ENCODE data around the gene TMPRSS13.
"Not testable (repeated sequence)": the region's sequence is repeated elsewhere in the genome, so short reads cannot be mapped to it uniquely, and the experiment has no call there.

Gene TMPRSS13

GRCh38 chr11:117870103-117870952 is 58.9 kb downstream of the TMPRSS13 start:
- no peak for DNase-seq

- DNase-seq: no peak
Observed at GRCh38 chr11:117869604-117870003, 59.6 kb downstream of the TMPRSS13 start.

GRCh38 chr11:117868815-117869561 is 60.2 kb downstream of the TMPRSS13 start:
- DNase-seq: no peak

- no peak for DNase-seq
Observed at GRCh38 chr11:117868088-117868487, 61.1 kb downstream of the TMPRSS13 start.

GRCh38 chr11:117866526-117866925 is 62.7 kb downstream of the TMPRSS13 start:
- DNase-seq: no peak

GRCh38 chr11:117865546-117865945 is 63.7 kb downstream of the TMPRSS13 start:
- not testable (repeated sequence) for DNase-seq

- no peak for DNase-seq
Observed at GRCh38 chr11:117863383-117863782, 65.8 kb downstream of the TMPRSS13 start.

GRCh38 chr11:117862753-117863152 is 66.4 kb downstream of the TMPRSS13 start:
- no peak for DNase-seq

- DNase-seq: no peak
Observed at GRCh38 chr11:117862019-117862725, 67.0 kb downstream of the TMPRSS13 start.

- no peak for DNase-seq
Observed at GRCh38 chr11:117861151-117862018, 67.8 kb downstream of the TMPRSS13 start.

- no peak for DNase-seq
Observed at GRCh38 chr11:117860139-117860538, 69.1 kb downstream of the TMPRSS13 start.

- DNase-seq: no peak
Observed at GRCh38 chr11:117859488-117860112, 69.6 kb downstream of the TMPRSS13 start.

- no peak for DNase-seq
Observed at GRCh38 chr11:117859061-117859460, 70.1 kb downstream of the TMPRSS13 start.

- DNase-seq: no peak
Observed at GRCh38 chr11:117857734-117858414, 71.3 kb downstream of the TMPRSS13 start.

- no peak for DNase-seq
Observed at GRCh38 chr11:117855912-117856651, 73.1 kb downstream of the TMPRSS13 start.

GRCh38 chr11:117855186-117855845 is 73.9 kb downstream of the TMPRSS13 start:
- no peak for DNase-seq

- no peak for DNase-seq
Observed at GRCh38 chr11:117852309-117852708, 76.9 kb downstream of the TMPRSS13 start.

- no peak for DNase-seq
Observed at GRCh38 chr11:117851852-117852251, 77.3 kb downstream of the TMPRSS13 start.

GRCh38 chr11:117851106-117851505 is 78.1 kb downstream of the TMPRSS13 start:
- no peak for DNase-seq
